OCI-LY7 (cell line): ENCODE results near the gene AAK1. TPM values are rescaled to one million over a fixed set of nuclear protein-coding genes. Genes with fewer than 3 reads are reported as not detected.
"Not testable (repeated sequence)": the region's sequence is repeated elsewhere in the genome, so short reads cannot be mapped to it uniquely, and the experiment has no call there.

ENCODE experiments used
- BruUV-seq: library from RNA; stranded (reverse); fragments of 400-500 nt; replicated peaks from 2 replicates; lab custom pipeline; 2021; lab: Mats Ljungman, UMichigan
- CTCF ChIA-PET: fragments of 300-600 bp; sonication (Branson Sonifier 250); formaldehyde crosslinking; loops from one replicate; lab custom pipeline; 2022; ENCODE audit warnings: antibody characterized with exemption; ENCODE audit not compliant: unreplicated experiment; lab: Charles Lee
- POLR2A ChIA-PET: fragments of 300-600 bp; sonication (Branson Sonifier 250); formaldehyde crosslinking; loops from one replicate; lab custom pipeline; 2022; ENCODE audit warnings: antibody characterized with exemption; lab: Charles Lee
- DNase-seq: peaks from one replicate; pipeline ENCODE4 v3.0.0-alpha.2; 2015; ENCODE audit warnings: low spot score
- H2AFZ ChIP-seq: fragments of 200-600 bp; sonication (generic), shearing (Covaris generic); 2 replicates; pipeline ENCODE4 v1.6.1; 2014; ENCODE audit warnings: mild to moderate bottlenecking, antibody characterized with exemption, low read length, moderate library complexity
- H3K27ac ChIP-seq: fragments of 200-600 bp; sonication (generic); 2 replicates; pipeline ENCODE4 v1.5.1; 2014; ENCODE audit warnings: mixed run types, low read depth, mild to moderate bottlenecking, moderate library complexity, low read length, inconsistent platforms; ENCODE audit not compliant: poor library complexity, severe bottlenecking
- H3K36me3 ChIP-seq: fragments of 200-600 bp; sonication (generic); 2 replicates; pipeline ENCODE4 v1.6.1; 2014; ENCODE audit warnings: mild to moderate bottlenecking, antibody characterized with exemption, low read length, moderate library complexity, mixed read lengths; ENCODE audit not compliant: insufficient read depth
- H3K4me1 ChIP-seq: fragments of 200-600 bp; sonication (generic); 2 replicates; pipeline ENCODE4 v1.5.1; 2014; ENCODE audit warnings: mild to moderate bottlenecking, low read length; ENCODE audit not compliant: insufficient read depth, poor library complexity, severe bottlenecking
- H3K4me2 ChIP-seq: fragments of 200-600 bp; sonication (generic); 2 replicates; pipeline ENCODE4 v1.6.1; 2014; ENCODE audit warnings: mild to moderate bottlenecking, low read length
- H3K4me3 ChIP-seq: fragments of 200-600 bp; sonication (generic); 2 replicates; pipeline ENCODE4 v1.5.1; 2014; ENCODE audit warnings: mild to moderate bottlenecking, low read depth, low read length; ENCODE audit not compliant: poor library complexity, severe bottlenecking
- H3K79me2 ChIP-seq: fragments of 200-600 bp; sonication (generic); 2 replicates; pipeline ENCODE4 v1.6.1; 2016; ENCODE audit warnings: low read depth, mild to moderate bottlenecking, low read length, moderate library complexity, mixed read lengths; ENCODE audit not compliant: insufficient read depth
- H3K9me2 ChIP-seq: fragments of 200-600 bp; sonication (generic); 2 replicates; pipeline ENCODE4 v1.6.1; 2016; ENCODE audit warnings: mild to moderate bottlenecking, low read length, mixed read lengths; ENCODE audit not compliant: insufficient read depth
- H3K9me3 ChIP-seq: fragments of 200-600 bp; sonication (generic); 2 replicates; pipeline ENCODE4 v1.6.1; 2014; ENCODE audit warnings: mild to moderate bottlenecking, mixed run types, low read length, mixed read lengths
- H4K20me1 ChIP-seq: fragments of 200-600 bp; sonication (generic); 2 replicates; pipeline ENCODE4 v1.6.1; 2014; ENCODE audit warnings: mild to moderate bottlenecking, antibody characterized with exemption, low read length, moderate library complexity, mixed read lengths; ENCODE audit not compliant: insufficient read depth
- CTCF ChIP-seq: fragments of 200-600 bp; sonication (generic); conservative IDR thresholded peaks from 2 replicates; pipeline ENCODE4 v1.5.1; 2014; ENCODE audit warnings: mild to moderate bottlenecking, antibody characterized with exemption, low read length, moderate library complexity, mixed read lengths
- EZH2phosphoT487 ChIP-seq: fragments of 200-600 bp; sonication (generic); IDR thresholded peaks from 2 replicates; pipeline ENCODE4 v1.6.1; 2018; ENCODE audit warnings: low read depth, borderline replicate concordance, mild to moderate bottlenecking, mixed run types, antibody characterized with exemption, low read length, moderate library complexity, mixed read lengths
- intact Hi-C: fragments of 100-400 bp; cut with micrococcal nuclease; formaldehyde crosslinking; loops from one replicate; pipeline ENCODE4 v1.10.0; 2022; ENCODE audit not compliant: unreplicated experiment
- total RNA-seq, 2 experiments: library from RNA; depleted of rRNA in 1 of 2; stranded (reverse); fragments of >200 nt in 1 of 2; shearing (Covaris generic) in 1 of 2; gene quantifications; 2 replicates each; pipeline ENCODE4 v1.2.3, GENCODE V29; 2014 to 2022

AAK1 gene
- total RNA-seq, 2 experiments from 2014 or later = 8.3 to 8.5 TPM

GRCh38 chr2:69608109-69608508 is 35.4 kb downstream of the AAK1 start:
- Histone ChIP-seq H3K27ac (no peak overlapping the region), H3K36me3 (no peaks in the 10 kb centered on the region), H3K4me3 (no peak overlapping the region), H3K9me3 (peaks cover 8% of the 10 kb centered on the region), H3K4me2 (no peak overlapping the region), H3K9me2 (no peaks in the 10 kb centered on the region), H4K20me1 (no peaks in the 10 kb centered on the region), H3K4me1 (no peaks in the 10 kb centered on the region), H3K79me2 (no peaks in the 10 kb centered on the region), H2AFZ (no peak overlapping the region)
- CTCF ChIA-PET = no interaction called here
- BruUV-seq = no TSS peak
- POLR2A ChIA-PET = interaction anchor here (0.6 kb wide), 1 partner anchor 213 kb away, joined by 9 read pairs; no protein-coding TSS in a partner anchor
- intact Hi-C loops = no loop called here
- TF ChIP-seq EZH2phosphoT487 (no peak), CTCF (no peak)
- no peak for DNase-seq

- H3K9me3 ChIP-seq, H2AFZ ChIP-seq, H3K27ac ChIP-seq, intact Hi-C loops, CTCF ChIA-PET, DNase-seq, H4K20me1 ChIP-seq, H3K9me2 ChIP-seq, H3K36me3 ChIP-seq, H3K4me2 ChIP-seq, H3K79me2 ChIP-seq, BruUV-seq, POLR2A ChIA-PET, H3K4me3 ChIP-seq, H3K4me1 ChIP-seq: not testable (repeated sequence)
Observed at GRCh38 chr2:69606771-69607170, 36.8 kb downstream of the AAK1 start.

- H3K4me2 ChIP-seq = no peak overlapping the region
- ChIA-PET POLR2A (no interaction called here), CTCF (no interaction called here)
- no peak overlapping the region for H3K4me3 ChIP-seq
- no peaks in the 10 kb centered on the region for H3K36me3 ChIP-seq
- no TSS peak for BruUV-seq
- H3K4me1 ChIP-seq = no peaks in the 10 kb centered on the region
- intact Hi-C loops = no loop called here
- H3K9me2 ChIP-seq = no peaks in the 10 kb centered on the region
- TF ChIP-seq CTCF (no peak), EZH2phosphoT487 (no peak)
- H3K79me2 ChIP-seq = no peaks in the 10 kb centered on the region
- peaks cover 4% of the 10 kb centered on the region for H3K9me3 ChIP-seq
- H2AFZ ChIP-seq = no peak overlapping the region
- DNase-seq = no peak
- no peak overlapping the region for H3K27ac ChIP-seq
- no peaks in the 10 kb centered on the region for H4K20me1 ChIP-seq
Observed at GRCh38 chr2:69605284-69605683, 38.3 kb downstream of the AAK1 start.
